Common myeloid progenitor, CD34-positive (primary cell): Measurements from ENCODE around the gene MAGI1.

Experiments
- CTCF ChIA-PET: fragments of 350-600 bp; sonication (Branson Sonifier 250); formaldehyde crosslinking; loops from one replicate; lab custom pipeline; 2021; ENCODE audit warnings: antibody characterized with exemption; lab: Charles Lee
- POLR2A ChIA-PET: fragments of 350-600 bp; sonication (Branson Sonifier 250); formaldehyde crosslinking; loops from one replicate; lab custom pipeline; 2021; ENCODE audit warnings: antibody characterized with exemption; lab: Charles Lee
- DNase-seq, 3 donors: peaks; one replicate each; pipeline versions ENCODE4 v3.0.0 to v3.0.0-alpha.2; 2013
- H3K27ac ChIP-seq, 2 experiments: 1 replicate in 1 of 2; 2 replicates in 1 of 2; pipeline ENCODE4 v1.7.0; 2013; ENCODE audit warnings: inconsistent platforms in 2 of 2, low read length in 2 of 2, mild to moderate bottlenecking in 2 of 2, low read depth in 1 of 2, moderate library complexity in 1 of 2; ENCODE audit not compliant: severe bottlenecking in 2 of 2, insufficient read depth in 1 of 2, poor library complexity in 1 of 2
- H3K27me3 ChIP-seq, 5 experiments: replicated peaks in 2 of 5; 1 replicate in 3 of 5; 2 replicates in 2 of 5; pipeline versions ENCODE4 v1.6.1 to v1.7.0; 2013; ENCODE audit warnings: low read length in 4 of 5, mild to moderate bottlenecking in 2 of 5, moderate library complexity in 2 of 5, inconsistent platforms in 1 of 5; ENCODE audit not compliant: insufficient read depth in 5 of 5, control insufficient read depth in 4 of 5
- H3K36me3 ChIP-seq, 4 experiments: 1 replicate in 2 of 4; 2 replicates in 2 of 4; pipeline versions ENCODE4 v1.6.1 to v1.7.0; 2013; ENCODE audit warnings: low read length in 3 of 4, control low read depth in 1 of 4, mild to moderate bottlenecking in 1 of 4; ENCODE audit not compliant: control insufficient read depth in 4 of 4, insufficient read depth in 4 of 4
- H3K4me1 ChIP-seq, 4 experiments: 1 replicate in 3 of 4; 2 replicates in 1 of 4; pipeline versions ENCODE4 v1.6.1 to v1.7.1; 2013; ENCODE audit warnings: low read length in 3 of 4, mild to moderate bottlenecking in 3 of 4, control low read depth in 1 of 4, inconsistent platforms in 1 of 4, moderate library complexity in 1 of 4; ENCODE audit not compliant: control insufficient read depth in 4 of 4, insufficient read depth in 4 of 4; ENCODE audit errors: control extremely low read depth in 1 of 4
- H3K4me3 ChIP-seq, 7 experiments: 1 replicate in 4 of 7; 2 replicates in 3 of 7; pipeline versions ENCODE4 v1.5.1 to v1.7.0; 2013; ENCODE audit warnings: mild to moderate bottlenecking in 7 of 7, low read length in 6 of 7, moderate library complexity in 6 of 7, inconsistent platforms in 2 of 7, low read depth in 2 of 7, control low read depth in 1 of 7; ENCODE audit not compliant: insufficient read depth in 4 of 7, control insufficient read depth in 1 of 7; ENCODE audit errors: extremely low read depth in 1 of 7
- H3K9me3 ChIP-seq, 5 experiments: 1 replicate in 4 of 5; 2 replicates in 1 of 5; pipeline versions ENCODE4 v1.6.1 to v1.7.1; 2013; ENCODE audit warnings: low read length in 4 of 5, mild to moderate bottlenecking in 2 of 5, inconsistent platforms in 1 of 5, low read depth in 1 of 5, moderate library complexity in 1 of 5; ENCODE audit not compliant: control insufficient read depth in 4 of 5, insufficient read depth in 2 of 5; ENCODE audit errors: control extremely low read depth in 1 of 5
- WGBS: methylation state at CpG from one replicate; pipeline ENCODE4 v1.1.5; 2013; ENCODE audit not compliant: insufficient coverage; 5-methylcytosine and 5-hydroxymethylcytosine counted together

The MAGI1 gene

DNA sequence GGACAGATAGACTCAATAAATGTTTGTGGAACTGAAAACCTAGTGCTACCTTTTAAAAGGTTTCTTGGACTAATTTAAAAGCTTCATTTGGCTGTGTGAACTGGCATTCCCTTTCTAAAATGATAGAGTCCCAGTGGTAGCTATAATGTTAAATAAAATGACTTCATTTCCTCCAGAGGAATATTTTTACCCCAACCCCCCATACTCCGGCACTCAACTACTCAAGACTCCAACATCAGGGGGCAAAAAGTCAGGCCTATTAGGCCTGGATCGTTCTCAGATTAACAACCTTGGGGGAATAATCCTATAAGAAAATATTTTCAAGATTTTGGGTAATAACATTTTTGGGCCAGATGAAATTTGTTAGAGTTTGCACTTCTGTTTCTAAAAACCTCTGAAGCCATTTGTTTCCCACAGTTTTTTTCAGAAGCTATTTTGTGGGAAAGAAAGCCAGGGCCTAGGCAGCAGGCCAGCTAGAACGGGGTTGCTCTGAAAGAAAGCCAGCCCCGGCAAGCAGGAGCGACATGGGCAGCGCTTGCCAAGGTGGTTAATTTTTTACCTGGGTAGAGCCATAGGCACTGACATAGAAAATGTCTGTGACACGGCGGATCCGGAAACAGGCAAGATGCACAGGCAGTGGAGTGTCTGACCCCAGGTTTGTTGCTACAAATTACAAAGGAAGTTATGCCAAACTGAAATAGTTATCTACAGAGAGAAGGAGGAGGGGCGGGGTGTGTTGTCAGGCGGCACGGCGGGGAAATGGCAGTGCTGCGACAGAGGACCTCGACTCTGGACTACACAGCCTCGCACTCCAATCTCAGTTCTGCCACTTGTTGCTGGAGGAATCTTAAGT, 84.6 kb downstream of the MAGI1 start:
- no peaks in the 10 kb centered on the region for H3K9me3 ChIP-seq
- ChIA-PET CTCF (no interaction called here), POLR2A (no interaction called here)
- no peak overlapping the region for H3K27ac ChIP-seq
- 82% methylated on average over 13 of the region's 16 CpGs for WGBS
- peaks cover 0 to 15% (median 6%) of the 10 kb centered on the region in 5 experiments for H3K27me3 ChIP-seq
- H3K36me3 ChIP-seq, result no peaks in the 10 kb centered on the region
- H3K4me1 ChIP-seq, result peaks cover 0 to 5% (median 2%) of the 10 kb centered on the region in 4 experiments
- no peak for DNase-seq
- H3K4me3 ChIP-seq, result no peak overlapping the region

DNA sequence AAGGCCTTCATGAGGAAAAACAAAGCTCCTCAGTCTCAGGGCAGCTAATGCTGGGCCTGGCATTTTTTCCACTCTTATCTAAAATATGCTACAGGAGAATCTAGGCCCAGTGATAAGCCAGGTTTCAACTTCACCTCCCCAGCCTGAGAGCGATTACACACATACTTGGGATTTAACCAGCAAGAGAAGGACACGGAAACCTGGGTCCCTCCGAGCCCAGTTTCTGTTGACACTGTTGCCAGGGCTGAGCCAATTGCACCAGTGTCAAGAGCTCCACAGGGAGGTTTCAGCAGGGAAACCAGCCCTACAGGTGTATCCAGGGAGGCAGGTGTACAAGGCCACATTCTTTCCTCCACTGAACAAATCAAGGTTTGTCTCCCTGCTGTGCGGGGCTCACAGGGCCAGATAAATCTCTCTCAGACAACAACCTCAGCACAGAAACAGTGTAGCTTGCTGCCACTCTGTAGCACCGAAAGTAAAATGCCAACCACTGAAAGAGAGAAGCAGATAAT, 85.4 kb downstream of the MAGI1 start:
- WGBS, result 100% methylated on average over 4 of the region's 5 CpGs
- CTCF ChIA-PET, result no interaction called here
- peaks cover 0 to 15% (median 6%) of the 10 kb centered on the region in 5 experiments for H3K27me3 ChIP-seq
- no peaks in the 10 kb centered on the region for H3K9me3 ChIP-seq
- H3K4me1 ChIP-seq, result peaks cover 0 to 5% (median 2%) of the 10 kb centered on the region in 4 experiments
- H3K36me3 ChIP-seq, result no peaks in the 10 kb centered on the region
- no peak overlapping the region for H3K27ac ChIP-seq
- no peak overlapping the region for H3K4me3 ChIP-seq
- DNase-seq, result no peak
- POLR2A ChIA-PET, result no interaction called here

DNA sequence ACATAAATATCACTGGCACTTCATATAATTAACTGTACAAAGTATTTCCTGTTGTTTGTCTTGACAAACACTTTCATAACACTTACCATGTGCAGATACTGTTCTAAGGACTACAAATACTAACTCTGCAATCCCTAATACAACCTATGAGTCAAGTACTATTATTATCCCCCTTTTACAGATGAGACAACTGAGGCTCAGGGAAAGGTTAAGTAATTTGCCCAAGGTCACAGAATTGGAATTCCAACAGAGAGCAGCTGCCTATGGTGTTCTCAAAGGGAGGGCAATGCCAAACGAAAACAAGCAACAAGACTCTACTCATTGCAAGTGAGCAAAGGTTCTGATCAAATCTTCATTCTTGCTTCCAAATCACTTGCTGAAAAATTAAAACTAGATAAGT, 85.9 kb downstream of the MAGI1 start:
- CTCF ChIA-PET, result no interaction called here
- H3K9me3 ChIP-seq, result no peaks in the 10 kb centered on the region
- H3K27me3 ChIP-seq, result peaks cover 0 to 15% (median 6%) of the 10 kb centered on the region in 5 experiments
- H3K27ac ChIP-seq, result no peak overlapping the region
- H3K4me3 ChIP-seq, result no peak overlapping the region
- POLR2A ChIA-PET, result no interaction called here
- H3K4me1 ChIP-seq, result peaks cover 0 to 5% (median 2%) of the 10 kb centered on the region in 4 experiments
- DNase-seq, result no peak
- 100% methylated on average over 1 of the region's 1 CpG for WGBS
- H3K36me3 ChIP-seq, result no peaks in the 10 kb centered on the region

DNA sequence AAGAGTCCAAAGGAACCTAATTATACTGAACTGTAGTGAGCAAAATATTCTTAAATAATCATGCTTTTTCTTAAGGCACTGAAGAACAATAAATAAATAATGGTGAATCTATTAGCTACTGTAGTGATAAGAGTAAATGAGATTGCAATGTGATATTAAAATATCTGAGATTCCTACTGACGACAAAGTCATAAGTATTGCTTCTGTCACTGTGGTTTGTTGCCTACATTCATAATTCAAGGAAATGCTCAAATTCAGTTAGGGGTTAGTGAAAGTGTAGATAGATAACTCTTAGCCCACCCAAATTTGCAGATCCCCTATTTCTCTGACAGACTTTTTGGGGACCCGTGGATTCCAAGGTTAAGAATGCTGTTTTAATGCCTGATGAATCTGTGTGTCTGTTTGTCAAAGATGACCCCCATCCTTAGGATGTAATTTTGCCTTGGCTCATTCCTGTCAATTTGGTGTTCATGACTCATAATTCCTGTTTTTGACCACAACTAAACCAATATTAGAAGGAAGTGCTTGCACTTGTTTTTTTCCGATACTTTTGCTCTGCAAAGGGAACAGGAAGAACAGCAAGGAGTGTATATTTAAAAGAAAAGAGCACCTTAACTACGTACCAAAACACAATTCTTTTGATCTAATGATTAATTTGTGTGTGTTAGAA, 86.7 kb downstream of the MAGI1 start:
- Histone ChIP-seq H3K27ac (no peak overlapping the region), H3K9me3 (no peaks in the 10 kb centered on the region), H3K4me1 (peaks cover 0 to 5% (median 2%) of the 10 kb centered on the region in 4 experiments), H3K4me3 (peak overlapping the region in 1 of 7 experiments; percentile 11), H3K27me3 (peaks cover 0 to 17% (median 6%) of the 10 kb centered on the region in 5 experiments), H3K36me3 (no peaks in the 10 kb centered on the region)
- DNase-seq, result peak in 2 of 3 donors; percentile 19 to 22
- POLR2A ChIA-PET, result no interaction called here
- 67% methylated on average over 1 of the region's 4 CpGs for WGBS
- CTCF ChIA-PET, result no interaction called here

DNA sequence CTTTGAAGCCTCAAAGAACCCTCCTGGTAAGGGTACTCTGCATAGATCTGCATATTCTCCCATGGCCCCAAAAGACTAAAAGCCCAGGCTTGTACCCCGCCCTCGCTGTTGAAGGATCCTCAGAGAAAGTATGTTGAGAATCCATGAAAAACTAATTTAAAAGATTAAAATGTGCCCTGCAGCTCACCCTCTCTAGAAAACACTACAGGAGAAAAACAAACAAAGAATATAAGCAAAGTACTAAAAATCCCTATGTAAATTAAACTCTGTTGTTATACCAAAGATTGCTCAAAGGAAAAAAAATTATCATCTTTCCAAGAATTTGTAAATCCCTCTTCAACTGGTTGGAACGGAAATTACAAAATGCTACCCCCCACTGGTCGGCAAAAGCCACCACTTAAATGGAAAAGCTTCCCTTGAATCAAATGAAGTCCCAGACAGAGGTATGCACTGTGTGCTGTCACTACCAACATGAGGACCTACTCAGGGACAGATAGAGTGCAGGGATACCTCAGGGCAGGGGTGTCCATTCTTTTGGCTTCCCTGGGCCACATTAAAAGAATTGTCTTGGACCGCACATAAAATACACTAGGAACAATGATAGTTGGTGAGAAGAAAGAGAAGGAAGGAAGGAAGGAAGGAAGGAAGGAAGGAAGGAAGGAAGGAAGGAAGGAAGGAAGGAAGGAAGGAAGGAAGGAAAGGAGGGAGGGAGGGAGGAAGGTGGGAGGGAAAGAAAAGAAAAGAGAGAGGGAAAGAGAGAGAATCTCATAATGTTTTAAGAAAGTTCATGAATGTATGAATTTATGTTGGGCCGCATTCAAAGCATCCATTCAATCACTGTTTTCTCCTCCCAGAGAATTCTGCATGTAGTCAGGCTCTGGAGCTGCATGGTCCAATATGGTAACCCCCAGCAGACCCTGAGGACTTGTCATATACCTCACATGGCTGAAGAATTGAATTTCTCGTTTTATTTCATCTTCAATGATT, 88.1 kb downstream of the MAGI1 start:
- Histone ChIP-seq H3K4me1 (peaks cover 0 to 5% (median 2%) of the 10 kb centered on the region in 4 experiments), H3K4me3 (no peak overlapping the region), H3K27me3 (peaks cover 0 to 17% (median 6%) of the 10 kb centered on the region in 5 experiments), H3K9me3 (no peaks in the 10 kb centered on the region), H3K36me3 (no peaks in the 10 kb centered on the region), H3K27ac (no peak overlapping the region)
- no peak for DNase-seq
- POLR2A ChIA-PET, result no interaction called here
- CTCF ChIA-PET, result no interaction called here
- 96% methylated on average over 3 of the region's 7 CpGs for WGBS

DNA sequence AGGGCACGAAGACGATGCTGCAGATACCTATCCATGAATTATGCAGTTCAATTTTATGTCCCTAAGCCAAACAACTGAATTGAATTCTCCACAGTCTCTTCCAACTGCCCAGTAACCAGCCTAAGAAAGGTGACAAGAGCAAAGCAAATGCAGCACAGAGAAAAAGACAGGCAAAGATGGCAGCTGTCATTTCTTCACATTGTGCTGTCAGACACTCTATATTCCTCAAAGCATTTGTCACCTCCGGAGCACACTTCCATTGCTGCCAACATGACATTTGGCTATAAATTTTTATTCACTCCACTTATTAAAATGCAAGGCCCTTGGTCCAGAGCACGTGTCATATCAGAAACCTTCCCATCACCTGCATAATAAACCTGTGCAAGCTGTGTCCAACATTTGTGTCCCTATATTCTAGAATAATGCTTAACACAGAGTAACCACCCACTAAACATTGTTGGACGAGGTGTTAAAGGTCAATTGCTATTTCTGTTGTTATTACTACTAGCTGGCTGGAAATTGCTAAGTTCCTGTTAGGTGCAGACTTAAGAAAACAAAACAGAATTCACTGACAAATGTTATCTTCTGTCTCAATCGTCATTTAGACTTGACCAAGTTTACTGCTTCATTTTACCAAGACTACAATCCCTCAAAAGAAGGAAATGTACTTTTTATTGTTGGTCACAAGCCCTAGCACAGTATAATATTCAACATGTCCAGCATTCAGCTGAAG, 89.7 kb downstream of the MAGI1 start:
- peaks cover 0 to 5% (median 2%) of the 10 kb centered on the region in 4 experiments for H3K4me1 ChIP-seq
- H3K9me3 ChIP-seq, result no peaks in the 10 kb centered on the region
- no peaks in the 10 kb centered on the region for H3K36me3 ChIP-seq
- no peak overlapping the region for H3K4me3 ChIP-seq
- ChIA-PET CTCF (no interaction called here), POLR2A (no interaction called here)
- DNase-seq, result no peak
- H3K27ac ChIP-seq, result no peak overlapping the region
- 82% methylated on average over 5 of the region's 6 CpGs for WGBS
- peaks cover 0 to 21% (median 4%) of the 10 kb centered on the region in 5 experiments for H3K27me3 ChIP-seq
